Astrocyte (in vitro differentiated cells and primary cell): ENCODE data around the gene MOB3C. TPM values are rescaled to one million over a fixed set of nuclear protein-coding genes. Genes with fewer than 3 reads are reported as not detected.

ENCODE experiments used
- DNase-seq: peaks from one replicate; pipeline ENCODE4 v3.0.0-alpha.2; 2010; ENCODE audit warnings: low read depth
- FAIRE-seq: peaks from 2 replicates; lab custom pipeline; 2011; peaks lifted over from hg19 to GRCh38; lab: Jason Lieb, UNC
- H2AFZ ChIP-seq: 2 replicates; pipeline ENCODE4 v1.6.0; 2012; ENCODE audit warnings: low read depth, low read length, inconsistent platforms
- H3K27ac ChIP-seq: 2 replicates; pipeline ENCODE4 v1.5.1; 2011; ENCODE audit warnings: low read depth, low read length, inconsistent platforms
- H3K27me3 ChIP-seq: 2 replicates; pipeline ENCODE4 v1.6.0; 2011; ENCODE audit warnings: low read length, inconsistent platforms; ENCODE audit not compliant: insufficient read depth
- H3K36me3 ChIP-seq: 2 replicates; pipeline ENCODE4 v1.5.1; 2011; ENCODE audit warnings: low read length, inconsistent platforms; ENCODE audit not compliant: insufficient read depth
- H3K4me1 ChIP-seq: 2 replicates; pipeline ENCODE4 v1.5.1; 2011; ENCODE audit warnings: low read length, inconsistent platforms; ENCODE audit not compliant: insufficient read depth
- H3K4me2 ChIP-seq: 2 replicates; pipeline ENCODE4 v1.6.0; 2012; ENCODE audit warnings: low read length, inconsistent platforms
- H3K4me3 ChIP-seq: 2 replicates; pipeline ENCODE4 v1.5.1; 2011; ENCODE audit warnings: low read depth, mild to moderate bottlenecking, low read length, inconsistent platforms; ENCODE audit not compliant: insufficient read depth
- H3K79me2 ChIP-seq: 2 replicates; pipeline ENCODE4 v1.6.0; 2012; ENCODE audit warnings: mild to moderate bottlenecking, low read length, inconsistent platforms; ENCODE audit not compliant: insufficient read depth
- H3K9ac ChIP-seq: 2 replicates; pipeline ENCODE4 v1.6.0; 2012; ENCODE audit warnings: mild to moderate bottlenecking, low read length, inconsistent platforms
- H3K9me3 ChIP-seq: 2 replicates; pipeline ENCODE4 v1.5.1; 2012; ENCODE audit warnings: low read depth, mild to moderate bottlenecking, low read length, inconsistent platforms; ENCODE audit not compliant: insufficient read depth
- H4K20me1 ChIP-seq: 2 replicates; pipeline ENCODE4 v1.6.0; 2012; ENCODE audit warnings: low read length, inconsistent platforms; ENCODE audit not compliant: insufficient read depth
- H3K27ac Mint-ChIP-seq: one replicate; pipeline ENCODE4 v1.8.0; 2021; ENCODE audit warnings: mild to moderate bottlenecking, mixed read lengths; ENCODE audit not compliant: unreplicated experiment
- H3K27me3 Mint-ChIP-seq: one replicate; pipeline ENCODE4 v1.8.0; 2021; ENCODE audit warnings: low read depth, mixed read lengths; ENCODE audit not compliant: unreplicated experiment
- H3K36me3 Mint-ChIP-seq: one replicate; pipeline ENCODE4 v1.8.0; 2021; ENCODE audit warnings: low read depth, mixed read lengths; ENCODE audit not compliant: unreplicated experiment
- H3K4me1 Mint-ChIP-seq: one replicate; pipeline ENCODE4 v1.8.0; 2021; ENCODE audit warnings: low read depth, mixed read lengths; ENCODE audit not compliant: unreplicated experiment
- H3K4me3 Mint-ChIP-seq: one replicate; pipeline ENCODE4 v1.8.0; 2021; ENCODE audit warnings: mild to moderate bottlenecking, moderate library complexity, mixed read lengths; ENCODE audit not compliant: unreplicated experiment
- H3K9me3 Mint-ChIP-seq: one replicate; pipeline ENCODE4 v1.8.0; 2021; ENCODE audit warnings: mild to moderate bottlenecking, mixed read lengths; ENCODE audit not compliant: unreplicated experiment
- EZH2 ChIP-seq: IDR thresholded peaks from 2 replicates; pipeline ENCODE4 v1.6.1; 2012; ENCODE audit warnings: mild to moderate bottlenecking, low read length, inconsistent platforms; ENCODE audit not compliant: insufficient read depth
- total RNA-seq: library from RNA; stranded (reverse); gene quantifications from 2 replicates; pipeline ENCODE4 v1.2.1, GENCODE V29; 2021
- TF ChIP-seq, protein P1 (sequence below): IDR thresholded peaks from 2 replicates; pipeline ENCODE4 v1.5.1; 2011; ENCODE audit warnings: low read depth, mild to moderate bottlenecking, inconsistent platforms, low read length, moderate library complexity; ENCODE audit not compliant: insufficient read depth

Gene MOB3C
- total RNA-seq, 1 donor from 2014 or later, result 4.8 TPM

DNA sequence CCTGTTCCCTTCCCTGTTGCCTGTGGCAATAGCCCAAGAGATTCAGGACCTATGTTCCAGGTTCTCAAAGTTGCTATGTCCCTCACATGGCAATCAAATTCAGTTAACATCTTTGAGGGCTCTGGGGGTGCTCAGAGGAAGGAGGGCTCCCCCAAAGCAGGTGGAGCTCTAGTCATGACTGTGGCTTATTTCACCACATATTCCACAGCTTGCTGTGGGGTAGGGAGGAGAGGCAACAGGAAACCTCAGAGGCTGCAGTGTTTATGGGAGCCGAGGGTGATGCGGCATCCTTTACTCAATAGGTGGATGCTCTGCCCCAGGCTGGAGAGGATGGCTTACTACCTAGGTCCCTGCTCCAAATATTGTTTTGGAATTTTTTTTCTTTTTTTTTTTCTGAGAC, 11.4 kb downstream of the MOB3C start:
- H4K20me1 ChIP-seq, result peaks cover 12% of the 10 kb centered on the region
- DNase-seq (no peak), FAIRE-seq (no peak)
- no peaks in the 10 kb centered on the region for H3K36me3 ChIP-seq
- no peak overlapping the region for H3K4me2 ChIP-seq
- H3K27me3 ChIP-seq, result no peaks in the 10 kb centered on the region
- no peak overlapping the region for H3K4me3 Mint-ChIP-seq
- H3K36me3 Mint-ChIP-seq, result peaks cover 25% of the 10 kb centered on the region
- peaks cover 2% of the 10 kb centered on the region for H3K4me1 Mint-ChIP-seq
- no peaks in the 10 kb centered on the region for H3K9me3 ChIP-seq
- H3K4me1 ChIP-seq, result peaks cover 5% of the 10 kb centered on the region
- TF ChIP-seq, protein P1, sequence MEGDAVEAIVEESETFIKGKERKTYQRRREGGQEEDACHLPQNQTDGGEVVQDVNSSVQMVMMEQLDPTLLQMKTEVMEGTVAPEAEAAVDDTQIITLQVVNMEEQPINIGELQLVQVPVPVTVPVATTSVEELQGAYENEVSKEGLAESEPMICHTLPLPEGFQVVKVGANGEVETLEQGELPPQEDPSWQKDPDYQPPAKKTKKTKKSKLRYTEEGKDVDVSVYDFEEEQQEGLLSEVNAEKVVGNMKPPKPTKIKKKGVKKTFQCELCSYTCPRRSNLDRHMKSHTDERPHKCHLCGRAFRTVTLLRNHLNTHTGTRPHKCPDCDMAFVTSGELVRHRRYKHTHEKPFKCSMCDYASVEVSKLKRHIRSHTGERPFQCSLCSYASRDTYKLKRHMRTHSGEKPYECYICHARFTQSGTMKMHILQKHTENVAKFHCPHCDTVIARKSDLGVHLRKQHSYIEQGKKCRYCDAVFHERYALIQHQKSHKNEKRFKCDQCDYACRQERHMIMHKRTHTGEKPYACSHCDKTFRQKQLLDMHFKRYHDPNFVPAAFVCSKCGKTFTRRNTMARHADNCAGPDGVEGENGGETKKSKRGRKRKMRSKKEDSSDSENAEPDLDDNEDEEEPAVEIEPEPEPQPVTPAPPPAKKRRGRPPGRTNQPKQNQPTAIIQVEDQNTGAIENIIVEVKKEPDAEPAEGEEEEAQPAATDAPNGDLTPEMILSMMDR, result no peak
- no peak for TF ChIP-seq EZH2
- no peak overlapping the region for H3K27ac Mint-ChIP-seq
- no peak overlapping the region for H3K9ac ChIP-seq
- no peaks in the 10 kb centered on the region for H3K27me3 Mint-ChIP-seq
- no peaks in the 10 kb centered on the region for H3K9me3 Mint-ChIP-seq
- peaks cover 8% of the 10 kb centered on the region for H3K79me2 ChIP-seq
- no peak overlapping the region for H3K27ac ChIP-seq
- no peak overlapping the region for H2AFZ ChIP-seq
- no peak overlapping the region for H3K4me3 ChIP-seq

DNA sequence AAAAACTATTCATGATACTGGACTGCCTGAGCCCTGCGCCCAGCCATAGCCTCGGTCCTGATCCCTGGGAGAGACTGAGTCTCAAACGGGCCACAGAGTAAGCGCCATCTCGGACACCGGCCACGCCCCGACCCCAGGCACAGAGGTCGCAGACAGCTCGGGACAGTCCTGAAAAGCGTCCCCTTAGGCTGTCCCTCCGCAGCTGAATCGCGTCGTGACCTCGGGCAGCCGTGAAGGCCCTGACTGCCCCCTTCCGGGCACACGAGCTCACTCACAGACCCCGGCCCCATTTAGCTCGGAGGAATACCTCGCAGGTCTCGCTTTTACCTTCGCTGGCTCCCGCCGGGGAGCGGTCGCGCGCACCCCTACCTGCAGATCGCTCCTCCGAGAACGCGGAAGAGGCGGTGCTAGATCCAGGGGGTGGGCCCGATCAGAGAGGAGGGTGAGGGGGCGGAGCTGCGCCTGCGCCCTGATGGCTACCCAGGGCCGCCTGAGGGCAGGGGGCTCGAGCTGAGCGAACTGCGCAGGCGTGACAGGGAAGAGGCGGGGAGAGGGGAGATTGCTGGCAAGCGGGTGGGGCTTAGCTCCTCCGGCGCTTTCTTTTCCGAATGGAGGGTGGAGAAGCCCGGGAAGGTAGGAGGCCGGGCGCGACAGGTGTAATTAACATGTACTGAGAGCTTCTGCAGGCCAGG, 12.6 kb downstream of the MOB3C start, which contains the start of gene MKNK1:
Gene MKNK1 (minus strand): TSS at position 411 of the 692 bp plus-strand sequence. CDS start 20,941 bp downstream, outside the sequence.
- no peaks in the 10 kb centered on the region for H3K9me3 ChIP-seq
- peaks cover 5% of the 10 kb centered on the region for H3K4me1 Mint-ChIP-seq
- FAIRE-seq (no peak), DNase-seq (peak; percentile 75)
- no peaks in the 10 kb centered on the region for H3K27me3 Mint-ChIP-seq
- H3K9me3 Mint-ChIP-seq, result no peaks in the 10 kb centered on the region
- H3K79me2 ChIP-seq, result peaks cover 8% of the 10 kb centered on the region
- H3K36me3 ChIP-seq, result no peaks in the 10 kb centered on the region
- peaks cover 5% of the 10 kb centered on the region for H3K4me1 ChIP-seq
- peak within 1 kb of the TSS; percentile 96 for H3K4me3 Mint-ChIP-seq
- peak within 1 kb of the TSS; percentile 85 for H3K27ac Mint-ChIP-seq
- peak within 1 kb of the TSS; percentile 86 for H3K4me3 ChIP-seq
- peak within 1 kb of the TSS; percentile 88 for H3K9ac ChIP-seq
- peaks cover 15% of the 10 kb centered on the region for H3K36me3 Mint-ChIP-seq
- H3K27ac ChIP-seq, result peak within 1 kb of the TSS; percentile 26
- H2AFZ ChIP-seq, result peak within 1 kb of the TSS; percentile 99
- peak within 1 kb of the TSS; percentile 97 for H3K4me2 ChIP-seq
- TF ChIP-seq EZH2, result no peak
- TF ChIP-seq, protein P1, result no peak
- peaks cover 22% of the 10 kb centered on the region for H4K20me1 ChIP-seq
- no peaks in the 10 kb centered on the region for H3K27me3 ChIP-seq

DNA sequence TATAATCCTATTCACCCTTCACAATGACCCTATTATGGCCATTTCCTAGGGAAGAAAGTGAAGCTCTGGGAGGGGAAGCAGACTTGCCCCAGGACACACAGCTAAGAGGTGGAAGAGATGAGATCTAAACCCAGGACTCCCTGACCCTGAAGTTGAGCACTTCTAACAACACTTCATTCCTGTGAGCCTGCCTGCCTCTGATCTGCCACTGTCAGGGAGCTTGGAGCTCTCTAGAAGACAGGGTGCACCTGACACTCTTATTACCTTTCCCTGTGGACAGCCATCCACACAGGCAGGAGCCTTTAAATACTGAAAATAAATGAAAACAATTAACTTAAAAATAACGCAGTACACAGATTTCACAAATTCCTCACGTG, 13.1 kb downstream of the MOB3C start:
- H3K36me3 Mint-ChIP-seq, result peaks cover 9% of the 10 kb centered on the region
- TF ChIP-seq, protein P1, result no peak
- no peak for TF ChIP-seq EZH2
- H3K4me1 ChIP-seq, result peaks cover 5% of the 10 kb centered on the region
- peak overlapping the region; percentile 85 for H3K27ac Mint-ChIP-seq
- H3K27me3 Mint-ChIP-seq, result no peaks in the 10 kb centered on the region
- H3K27ac ChIP-seq, result no peak overlapping the region
- peak overlapping the region; percentile 99 for H2AFZ ChIP-seq
- H3K79me2 ChIP-seq, result peaks cover 8% of the 10 kb centered on the region
- H3K4me2 ChIP-seq, result peak overlapping the region; percentile 97
- no peaks in the 10 kb centered on the region for H3K36me3 ChIP-seq
- H3K9me3 Mint-ChIP-seq, result no peaks in the 10 kb centered on the region
- DNase-seq, result no peak
- H3K27me3 ChIP-seq, result no peaks in the 10 kb centered on the region
- peak overlapping the region; percentile 88 for H3K9ac ChIP-seq
- peak overlapping the region; percentile 86 for H3K4me3 ChIP-seq
- peaks cover 28% of the 10 kb centered on the region for H4K20me1 ChIP-seq
- FAIRE-seq, result no peak
- H3K4me1 Mint-ChIP-seq, result peaks cover 5% of the 10 kb centered on the region
- peak overlapping the region; percentile 96 for H3K4me3 Mint-ChIP-seq
- H3K9me3 ChIP-seq, result no peaks in the 10 kb centered on the region
